SK-N-MC (cell line): Measurements from ENCODE around the gene NEDD4L.

ENCODE experiments used
- EZH2 ChIP-seq: fragments of 200-600 bp; sonication (generic); IDR thresholded peaks from one replicate; pipeline ENCODE4 v1.6.1; 2017; ENCODE audit warnings: antibody characterized with exemption
- POLR2AphosphoS5 ChIP-seq: IDR thresholded peaks from 2 replicates; pipeline ENCODE4 v1.6.1; 2012; ENCODE audit warnings: mild to moderate bottlenecking, low read depth, low read length, borderline replicate concordance

- TF ChIP-seq EZH2 = no peak
- TF ChIP-seq POLR2AphosphoS5 = no peak
Measured at GRCh38 chr18:58140387-58141325, 96.6 kb downstream of the NEDD4L start.
